ENCODE data around the gene TMEM232.
"Not testable (repeated sequence)": the region's sequence is repeated elsewhere in the genome, so short reads cannot be mapped to it uniquely, and the experiment has no call there.

Gene TMEM232

DNA sequence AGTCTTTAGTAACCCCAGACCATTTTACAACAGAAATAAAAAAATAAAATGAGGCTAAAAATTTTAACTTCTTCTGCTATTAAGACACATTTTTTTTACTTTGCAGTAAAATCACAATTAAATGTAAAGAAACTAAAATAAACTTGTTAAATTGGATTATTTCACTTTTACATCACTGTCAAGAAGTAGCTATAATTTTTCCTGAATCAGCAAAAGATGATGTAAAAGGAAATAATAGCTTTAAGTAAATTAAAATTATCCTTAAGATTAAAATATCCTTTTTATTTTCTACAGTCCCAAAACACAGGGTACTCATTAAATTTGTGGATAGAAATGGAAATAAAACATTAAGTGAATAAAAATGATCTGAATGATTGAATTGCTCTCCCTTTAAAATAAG is 44.5 kb downstream of the TMEM232 start:
- Mint-ChIP-seq H3K27me3 (ENCODE audit: low read depth) (no peaks in the 10 kb centered on the region), H3K9me3 (no peaks in the 10 kb centered on the region), H3K4me3 (no peak overlapping the region), H3K4me1 (no peaks in the 10 kb centered on the region), H3K36me3 (ENCODE audit: low read depth) (no peaks in the 10 kb centered on the region), H3K27ac (no peak overlapping the region)
- TF ChIP-seq, protein P1, sequence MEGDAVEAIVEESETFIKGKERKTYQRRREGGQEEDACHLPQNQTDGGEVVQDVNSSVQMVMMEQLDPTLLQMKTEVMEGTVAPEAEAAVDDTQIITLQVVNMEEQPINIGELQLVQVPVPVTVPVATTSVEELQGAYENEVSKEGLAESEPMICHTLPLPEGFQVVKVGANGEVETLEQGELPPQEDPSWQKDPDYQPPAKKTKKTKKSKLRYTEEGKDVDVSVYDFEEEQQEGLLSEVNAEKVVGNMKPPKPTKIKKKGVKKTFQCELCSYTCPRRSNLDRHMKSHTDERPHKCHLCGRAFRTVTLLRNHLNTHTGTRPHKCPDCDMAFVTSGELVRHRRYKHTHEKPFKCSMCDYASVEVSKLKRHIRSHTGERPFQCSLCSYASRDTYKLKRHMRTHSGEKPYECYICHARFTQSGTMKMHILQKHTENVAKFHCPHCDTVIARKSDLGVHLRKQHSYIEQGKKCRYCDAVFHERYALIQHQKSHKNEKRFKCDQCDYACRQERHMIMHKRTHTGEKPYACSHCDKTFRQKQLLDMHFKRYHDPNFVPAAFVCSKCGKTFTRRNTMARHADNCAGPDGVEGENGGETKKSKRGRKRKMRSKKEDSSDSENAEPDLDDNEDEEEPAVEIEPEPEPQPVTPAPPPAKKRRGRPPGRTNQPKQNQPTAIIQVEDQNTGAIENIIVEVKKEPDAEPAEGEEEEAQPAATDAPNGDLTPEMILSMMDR (IDR thresholded peaks at IDR 0.05; ENCODE audit: unreplicated experiment in 3 of 3) = no peak

DNA sequence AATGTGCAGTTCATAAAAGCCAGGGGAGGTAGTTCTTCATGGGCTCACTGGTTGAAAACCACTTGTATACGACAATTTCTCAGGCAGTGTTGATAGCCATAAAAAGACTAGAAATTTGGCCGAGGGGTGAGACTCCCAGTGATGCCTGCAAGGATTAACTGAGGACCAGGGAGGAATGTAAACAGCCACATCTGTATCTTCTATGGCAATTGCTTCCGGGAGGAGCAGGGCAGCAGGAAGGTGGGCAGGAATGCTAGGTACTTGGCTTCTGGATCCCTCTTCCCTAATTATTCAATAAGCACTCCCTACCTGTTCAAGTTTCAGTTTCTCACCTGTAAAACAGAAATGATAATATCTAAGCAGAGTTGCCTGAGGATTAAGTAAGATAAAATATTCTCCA is 45.4 kb downstream of the TMEM232 start:
- TF ChIP-seq, protein P1 (IDR thresholded peaks at IDR 0.05; ENCODE audit: unreplicated experiment in 3 of 3) = no peak
- no peak overlapping the region for H3K4me3 Mint-ChIP-seq
- H3K27ac Mint-ChIP-seq = no peak overlapping the region
- no peaks in the 10 kb centered on the region for H3K9me3 Mint-ChIP-seq
- no peaks in the 10 kb centered on the region for H3K36me3 Mint-ChIP-seq (ENCODE audit: low read depth)
- no peaks in the 10 kb centered on the region for H3K27me3 Mint-ChIP-seq (ENCODE audit: low read depth)
- H3K4me1 Mint-ChIP-seq = no peaks in the 10 kb centered on the region

DNA sequence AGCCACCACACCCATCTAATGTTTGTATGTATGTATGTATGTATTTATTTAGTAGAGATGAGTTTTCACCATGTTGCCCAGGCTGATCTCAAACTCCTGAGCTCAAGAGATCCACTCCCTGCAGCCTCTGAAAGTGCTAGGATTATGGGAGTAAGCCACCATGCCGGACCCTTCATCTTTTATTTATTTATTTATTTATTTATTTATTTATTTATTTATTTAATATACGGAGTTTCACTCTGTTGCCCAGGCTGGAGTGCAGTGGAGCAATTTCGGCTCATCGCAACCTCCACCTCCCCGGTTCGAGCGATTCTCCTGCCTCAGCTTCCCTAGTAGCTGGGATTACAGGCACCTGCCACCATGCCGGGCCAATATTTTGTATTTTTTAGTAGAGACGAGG is 49.9 kb downstream of the TMEM232 start:
- H3K9me3 Mint-ChIP-seq; H3K36me3 Mint-ChIP-seq (ENCODE audit: low read depth); H3K27ac Mint-ChIP-seq; H3K27me3 Mint-ChIP-seq (ENCODE audit: low read depth); H3K4me3 Mint-ChIP-seq; H3K4me1 Mint-ChIP-seq: not testable (repeated sequence)

DNA sequence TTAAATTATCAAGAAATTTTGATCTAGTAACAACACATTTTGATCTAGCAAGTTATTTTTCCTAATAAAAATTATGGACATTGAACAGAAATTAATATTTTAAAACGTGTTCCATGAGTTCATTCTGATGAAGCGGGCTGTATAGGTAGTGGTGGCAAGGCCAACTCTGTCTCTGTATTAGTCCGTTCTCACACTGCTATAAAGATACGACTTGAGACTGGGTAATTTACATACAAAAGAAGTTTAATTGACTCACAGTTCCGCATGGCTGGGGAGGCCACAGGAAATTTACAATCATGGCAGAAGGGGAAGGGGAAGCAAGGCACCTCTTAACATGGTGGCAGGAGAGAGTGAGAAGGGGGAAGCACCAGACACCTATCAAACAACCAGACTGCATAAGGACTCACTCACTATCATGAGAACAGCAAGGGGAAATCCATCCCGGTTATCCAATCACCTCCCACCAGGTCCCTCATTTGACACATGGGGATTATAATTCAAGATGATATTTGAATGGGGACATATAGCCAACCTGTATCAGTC is 61.2 kb downstream of the TMEM232 start:
- H3K36me3 Mint-ChIP-seq (ENCODE audit: low read depth) = no peaks in the 10 kb centered on the region
- H3K27me3 Mint-ChIP-seq (ENCODE audit: low read depth) = no peaks in the 10 kb centered on the region
- TF ChIP-seq, protein P1 (IDR thresholded peaks at IDR 0.05; ENCODE audit: unreplicated experiment in 3 of 3) = no peak
- H3K4me1 Mint-ChIP-seq = no peaks in the 10 kb centered on the region
- no peaks in the 10 kb centered on the region for H3K9me3 Mint-ChIP-seq
- no peak overlapping the region for H3K27ac Mint-ChIP-seq
- H3K4me3 Mint-ChIP-seq = no peak overlapping the region

DNA sequence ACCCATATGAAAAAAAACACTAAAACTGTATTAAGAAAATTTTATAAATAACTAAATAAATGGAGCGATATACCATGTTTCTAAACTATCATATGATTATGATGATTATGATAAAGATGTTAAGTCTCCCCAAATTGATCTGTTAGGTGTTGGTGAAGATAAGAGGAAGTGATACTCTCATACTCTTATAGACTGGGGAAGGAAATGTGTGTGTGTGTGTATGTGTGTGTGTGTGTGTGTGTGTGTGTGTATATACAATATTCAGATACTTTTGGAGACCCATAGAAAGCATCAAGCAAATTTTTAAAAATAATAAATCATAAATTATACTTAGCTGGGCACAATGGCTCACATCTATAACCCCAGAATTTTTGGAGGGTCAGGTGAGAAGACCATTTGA is 62.9 kb downstream of the TMEM232 start:
- H3K27me3 Mint-ChIP-seq (ENCODE audit: low read depth) = no peaks in the 10 kb centered on the region
- TF ChIP-seq, protein P1 (IDR thresholded peaks at IDR 0.05; ENCODE audit: unreplicated experiment in 3 of 3) = no peak
- H3K36me3 Mint-ChIP-seq (ENCODE audit: low read depth) = no peaks in the 10 kb centered on the region
- no peak overlapping the region for H3K27ac Mint-ChIP-seq
- H3K4me3 Mint-ChIP-seq = no peak overlapping the region
- H3K4me1 Mint-ChIP-seq = no peaks in the 10 kb centered on the region
- no peaks in the 10 kb centered on the region for H3K9me3 Mint-ChIP-seq

DNA sequence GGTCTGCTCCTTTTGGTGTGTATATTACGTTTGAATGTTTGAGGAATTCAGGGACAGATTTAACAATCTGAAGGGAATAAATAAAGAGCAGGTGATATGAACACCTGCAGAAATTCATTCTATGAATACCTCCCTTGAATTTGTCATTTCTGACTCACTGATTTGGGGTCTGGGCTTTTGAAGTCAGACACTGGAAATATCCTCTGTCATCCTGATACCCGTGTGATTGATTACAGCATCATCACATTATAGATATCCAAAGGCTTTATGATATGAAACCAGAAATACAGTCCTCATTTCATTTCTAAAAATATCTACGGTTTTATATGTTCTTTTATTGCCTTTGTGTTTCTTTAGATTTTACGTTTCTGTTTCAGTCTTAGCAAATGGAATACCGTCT is 68.5 kb downstream of the TMEM232 start:
- no peaks in the 10 kb centered on the region for H3K27me3 Mint-ChIP-seq (ENCODE audit: low read depth)
- no peaks in the 10 kb centered on the region for H3K36me3 Mint-ChIP-seq (ENCODE audit: low read depth)
- peaks cover 7% of the 10 kb centered on the region for H3K9me3 Mint-ChIP-seq
- no peak overlapping the region for H3K27ac Mint-ChIP-seq
- TF ChIP-seq, protein P1 (IDR thresholded peaks at IDR 0.05; ENCODE audit: unreplicated experiment in 3 of 3) = no peak
- H3K4me3 Mint-ChIP-seq = no peak overlapping the region
- H3K4me1 Mint-ChIP-seq = no peaks in the 10 kb centered on the region

Measured in nephron (organoid).